GM19455 (cell line): ENCODE measurements around the gene TOR3A.
"Not testable (repeated sequence)": the region's sequence is repeated elsewhere in the genome, so short reads cannot be mapped to it uniquely, and the experiment has no call there.

ENCODE experiments used
- ATAC-seq: cut with Tn5 transposase; IDR thresholded peaks from one replicate; pipeline ENCODE4 v1.9.1; 2021; ENCODE audit not compliant: unreplicated experiment

Gene TOR3A

GRCh38 chr1:179081687-179082332 lies at the start of gene TOR3A:
TOR3A (plus strand) TSS chr1:179082070; CDS start chr1:179082129, 59 bp downstream.
- peak; percentile 86 for ATAC-seq

- ATAC-seq = peak; percentile 63
These were observed 47.1 kb upstream of the TOR3A start for GRCh38 chr1:179034720-179035119.

GRCh38 chr1:179036844-179037465 lies 44.9 kb upstream of the TOR3A start:
- ATAC-seq = peak; percentile 51

GRCh38 chr1:179038528-179039281 lies 43.2 kb upstream of the TOR3A start:
- ATAC-seq = no peak

- ATAC-seq = not testable (repeated sequence)
These were observed 42.2 kb upstream of the TOR3A start for GRCh38 chr1:179039502-179040174.

- ATAC-seq = not testable (repeated sequence)
These were observed 41.7 kb upstream of the TOR3A start for GRCh38 chr1:179040175-179040551.

- ATAC-seq = no peak
These were observed 39.8 kb upstream of the TOR3A start for GRCh38 chr1:179042087-179042486.

- no peak for ATAC-seq
These were observed 39.2 kb upstream of the TOR3A start for GRCh38 chr1:179042700-179043099.

GRCh38 chr1:179043266-179043665 lies 38.6 kb upstream of the TOR3A start:
- ATAC-seq = no peak

GRCh38 chr1:179043907-179044306 lies 38.0 kb upstream of the TOR3A start:
- ATAC-seq = no peak

- no peak for ATAC-seq
These were observed 34.8 kb upstream of the TOR3A start for GRCh38 chr1:179046808-179047635.

- no peak for ATAC-seq
These were observed 34.3 kb upstream of the TOR3A start for GRCh38 chr1:179047636-179047997.

GRCh38 chr1:179048339-179049124 lies 33.3 kb upstream of the TOR3A start:
- no peak for ATAC-seq

- no peak for ATAC-seq
These were observed 29.1 kb upstream of the TOR3A start for GRCh38 chr1:179052776-179053175.

- ATAC-seq = no peak
These were observed 28.4 kb upstream of the TOR3A start for GRCh38 chr1:179053486-179053885.

GRCh38 chr1:179055937-179056336 lies 25.9 kb upstream of the TOR3A start:
- ATAC-seq = no peak

- ATAC-seq = no peak
These were observed 23.1 kb upstream of the TOR3A start for GRCh38 chr1:179058487-179059483.

- ATAC-seq = no peak
These were observed 20.2 kb upstream of the TOR3A start for GRCh38 chr1:179061360-179062282.
